Measurements from ENCODE around the gene CLCN2. TPM values are rescaled to one million over a fixed set of nuclear protein-coding genes. Genes with fewer than 3 reads are reported as not detected.

CLCN2 gene
- total and polyA plus RNA-seq, 2 of the 8 experiments (the other 6 are each of a cell fraction or from before 2014, with no cell fraction given), result 13.7 to 16.1 TPM

GRCh38 chr3:184355261-184356040, 6.0 kb downstream of the CLCN2 start:
- no peak overlapping the region for H3K56ac ChIP-seq (replicated peaks; ENCODE audit: insufficient read length, low read depth, low read length)
- H3K4me3 ChIP-seq (ENCODE audit: extremely low read depth in 1 of 4, insufficient read depth in 2 of 4, low read depth in 3 of 4, low read length in 4 of 4), result no peak overlapping the region
- H3K14ac ChIP-seq (ENCODE audit: insufficient read length), result no peak overlapping the region
- H3K4me1 ChIP-seq (replicated peaks in 1 of 4; ENCODE audit: control insufficient read depth in 3 of 4, insufficient read depth in 4 of 4, low read length in 3 of 4), result peaks cover 3 to 13% (median 10%) of the 10 kb centered on the region in 4 experiments
- H4K20me1 ChIP-seq (replicated peaks in 1 of 2; ENCODE audit: control insufficient read depth in 1 of 2, insufficient read depth in 2 of 2, low read length in 2 of 2), result peaks cover 4 to 11% of the 10 kb centered on the region in 2 experiments
- no peak overlapping the region; the same call in 1 of the 2 replicates for H4K8ac ChIP-seq (ENCODE audit: extremely low read depth, insufficient read depth, low read length)
- H2BK5ac ChIP-seq (ENCODE audit: low read depth, low read length), result no peak overlapping the region; the same call in 1 of the 2 replicates
- no peak overlapping the region for H3K23ac ChIP-seq (ENCODE audit: insufficient read length)
- DNase-seq (ENCODE audit: low read depth in 1 of 2, low spot score in 2 of 2) (no peak), FAIRE-seq (no peak)
- H3K27ac ChIP-seq (ENCODE audit: low read depth, low read length), result no peak overlapping the region
- H3K4ac ChIP-seq (replicated peaks; ENCODE audit: insufficient read length, low read depth, low read length), result no peak overlapping the region
- H3K79me2 ChIP-seq (ENCODE audit: control insufficient read depth in 1 of 2, insufficient read depth in 2 of 2, low read length in 2 of 2), result no peaks in the 10 kb centered on the region
- no peak overlapping the region for H2AK5ac ChIP-seq (ENCODE audit: low read depth, low read length)
- WGBS, 2 experiments (ENCODE audit: extremely low coverage in 1 of 2, insufficient coverage in 1 of 2, insufficient read length in 1 of 2, insufficient replicate concordance in 2 of 2, low coverage in 1 of 2, low lambda C conversion rate in 2 of 2, missing lambda C conversion rate in 1 of 2), result 94% methylated on average over 18 of the region's 18 CpGs; no CpG with 5 or more reads in 1 of the 2 experiments
- H2BK12ac ChIP-seq (ENCODE audit: low read depth, low read length), result no peak overlapping the region
- no peak overlapping the region for H3K4me2 ChIP-seq (ENCODE audit: insufficient read depth in 1 of 2, low read depth in 2 of 2, low read length in 2 of 2)
- H3K9me3 ChIP-seq (ENCODE audit: insufficient read depth in 2 of 2, low read depth in 1 of 2, low read length in 1 of 2), result no peaks in the 10 kb centered on the region
- no peak overlapping the region for H3K18ac ChIP-seq (ENCODE audit: extremely low read depth, low read length)
- no peak overlapping the region for H2BK15ac ChIP-seq (ENCODE audit: low read length)
- H3K23me2 ChIP-seq (ENCODE audit: low read depth, low read length), result peaks cover 5% of the 10 kb centered on the region
- H3K27me3 ChIP-seq (replicated peaks in 1 of 4; ENCODE audit: control insufficient read depth in 3 of 4, extremely low read depth in 1 of 4, insufficient read depth in 3 of 4, low read length in 3 of 4), result peaks cover 0 to 2% (median under 1%) of the 10 kb centered on the region in 4 experiments; a peak in 3 of 7 replicates
- CTCF ChIA-PET (ENCODE audit: partially characterized antibody), result interaction anchor here (0.8 to 7.1 kb wide), 18 partner anchors 11 to 423 kb away, joined by 3 to 49 read pairs (median 4); no protein-coding TSS in a partner anchor
- H4K5ac ChIP-seq (ENCODE audit: insufficient read length, low read depth, low read length), result no peak overlapping the region
- no peak overlapping the region for H2BK20ac ChIP-seq (ENCODE audit: low read length)
- peaks cover 7 to 42% (median 26%) of the 10 kb centered on the region in 4 experiments; a peak in 6 of 8 replicates for H3K36me3 ChIP-seq (ENCODE audit: control insufficient read depth in 2 of 4, insufficient read depth in 4 of 4, low read length in 3 of 4)
- no peak overlapping the region for H2BK120ac ChIP-seq (replicated peaks; ENCODE audit: low read depth, low read length)
- no peak overlapping the region for H3K9ac ChIP-seq (replicated peaks in 1 of 4; ENCODE audit: extremely low read depth in 1 of 4, low read depth in 3 of 4, low read length in 3 of 4)
- no peaks in the 10 kb centered on the region for H3K79me1 ChIP-seq (ENCODE audit: low read depth, low read length)
- no peak overlapping the region for H2AFZ ChIP-seq (ENCODE audit: low read length)
- POLR2A ChIA-PET (ENCODE audit: partially characterized antibody), result interaction anchor here (0.6 to 3.4 kb wide), 9 partner anchors 10 to 53 kb away, joined by 3 to 13 read pairs (median 3); partner anchors contain the start of gene FAM131A
- no peak overlapping the region for H4K91ac ChIP-seq (replicated peaks; ENCODE audit: insufficient read length, low read length)
- TF ChIP-seq RFX5 (IDR thresholded peaks at IDR 0.05; ENCODE audit: borderline replicate concordance, low read depth, low read length), result no peak
- no peak for TF ChIP-seq ASH2L (IDR thresholded peaks at IDR 0.05; ENCODE audit: low read length)
- TF ChIP-seq BRCA1 (IDR thresholded peaks at IDR 0.05; ENCODE audit: low read depth, low read length), result no peak
- no peak for TF ChIP-seq JUND (IDR thresholded peaks at IDR 0.05; ENCODE audit: low read length)
- TF ChIP-seq SIX5 (IDR thresholded peaks at IDR 0.05; ENCODE audit: low read depth, low read length), result no peak
- no peak for TF ChIP-seq YY1 (IDR thresholded peaks at IDR 0.05; ENCODE audit: low read depth, low read length)
- TF ChIP-seq JUN (IDR thresholded peaks at IDR 0.05; ENCODE audit: low read depth, low read length), result no peak
- no peak for TF ChIP-seq GTF2F1 (IDR thresholded peaks at IDR 0.05; ENCODE audit: borderline replicate concordance, low read depth, low read length)
- TF ChIP-seq BACH1 (IDR thresholded peaks at IDR 0.05; ENCODE audit: low read length), result no peak
